Tibial artery (tissue), 4 donors: ENCODE results near the gene CDCP2.
A peak's percentile ranks its signal among the peaks of the same experiment; 100 is the strongest.

Source experiments
- DNase-seq, 2 donors: peaks; one replicate each; pipeline ENCODE4 v3.0.0-alpha.2; 2019
- H3K27ac ChIP-seq, 2 donors: fragments of 200-600 bp; sonication (generic) in 1 of 2; 1 replicate in 1 of 2; 2 replicates in 1 of 2; pipeline ENCODE4 v1.5.1; 2018 to 2019; ENCODE audit warnings: mild to moderate bottlenecking in 1 of 2
- H3K27me3 ChIP-seq, 2 donors: fragments of 200-600 bp; sonication (generic) in 1 of 2; one replicate each; pipeline versions ENCODE4 v1.5.1 to v1.6.0; 2016 to 2019
- H3K36me3 ChIP-seq, 3 donors: fragments of 200-600 bp; sonication (generic) in 2 of 3; one replicate each; pipeline ENCODE4 v1.5.1; 2016 to 2019; ENCODE audit warnings: mild to moderate bottlenecking in 2 of 3
- H3K4me1 ChIP-seq, 4 donors: fragments of 200-600 bp; sonication (generic) in 2 of 4; 1 replicate in 3 of 4; 2 replicates in 1 of 4; pipeline ENCODE4 v1.5.1; 2016 to 2019
- H3K4me3 ChIP-seq, 2 donors: fragments of 200-600 bp; sonication (generic) in 1 of 2; 1 replicate in 1 of 2; 2 replicates in 1 of 2; pipeline ENCODE4 v1.5.1; 2018 to 2019; ENCODE audit warnings: mild to moderate bottlenecking in 2 of 2
- H3K9me3 ChIP-seq, 3 donors: fragments of 200-600 bp; sonication (generic) in 1 of 3; one replicate each; pipeline ENCODE4 v1.5.1; 2016 to 2019
- intact Hi-C: fragments of 100-400 bp; cut with DNase I; formaldehyde crosslinking; loops from one replicate; pipeline ENCODE4 v1.15.0; 2023; ENCODE audit warnings: low total_unique reads
- TF ChIP-seq, protein P1 (sequence below), 2 experiments: fragments of 200-600 bp in 1 of 2; fragments of 450-650 bp in 1 of 2; IDR thresholded peaks; one replicate each; pipeline ENCODE4 v1.5.1; 2017 to 2019; ENCODE audit warnings: antibody characterized with exemption in 2 of 2, mild to moderate bottlenecking in 1 of 2, moderate library complexity in 1 of 2

Gene CDCP2

GRCh38 chr1:54122992-54123391 is 29.8 kb downstream of the CDCP2 start:
- peaks cover 0 to 13% (median 6%) of the 10 kb centered on the region in 4 donors for H3K4me1 ChIP-seq
- peaks cover 0 to 2% of the 10 kb centered on the region in 2 donors for H3K27me3 ChIP-seq
- no peak overlapping the region for H3K4me3 ChIP-seq
- no peaks in the 10 kb centered on the region for H3K9me3 ChIP-seq
- H3K27ac ChIP-seq, result no peak overlapping the region
- intact Hi-C loops, result loop anchor here (5.0 to 10.0 kb wide), 2 partner anchors 112 to 284 kb away; partner anchors contain the start of gene SSBP3
- TF ChIP-seq, protein P1, sequence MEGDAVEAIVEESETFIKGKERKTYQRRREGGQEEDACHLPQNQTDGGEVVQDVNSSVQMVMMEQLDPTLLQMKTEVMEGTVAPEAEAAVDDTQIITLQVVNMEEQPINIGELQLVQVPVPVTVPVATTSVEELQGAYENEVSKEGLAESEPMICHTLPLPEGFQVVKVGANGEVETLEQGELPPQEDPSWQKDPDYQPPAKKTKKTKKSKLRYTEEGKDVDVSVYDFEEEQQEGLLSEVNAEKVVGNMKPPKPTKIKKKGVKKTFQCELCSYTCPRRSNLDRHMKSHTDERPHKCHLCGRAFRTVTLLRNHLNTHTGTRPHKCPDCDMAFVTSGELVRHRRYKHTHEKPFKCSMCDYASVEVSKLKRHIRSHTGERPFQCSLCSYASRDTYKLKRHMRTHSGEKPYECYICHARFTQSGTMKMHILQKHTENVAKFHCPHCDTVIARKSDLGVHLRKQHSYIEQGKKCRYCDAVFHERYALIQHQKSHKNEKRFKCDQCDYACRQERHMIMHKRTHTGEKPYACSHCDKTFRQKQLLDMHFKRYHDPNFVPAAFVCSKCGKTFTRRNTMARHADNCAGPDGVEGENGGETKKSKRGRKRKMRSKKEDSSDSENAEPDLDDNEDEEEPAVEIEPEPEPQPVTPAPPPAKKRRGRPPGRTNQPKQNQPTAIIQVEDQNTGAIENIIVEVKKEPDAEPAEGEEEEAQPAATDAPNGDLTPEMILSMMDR (IDR thresholded peaks at IDR 0.05), result no peak
- no peaks in the 10 kb centered on the region for H3K36me3 ChIP-seq
- DNase-seq, result no peak

DNA sequence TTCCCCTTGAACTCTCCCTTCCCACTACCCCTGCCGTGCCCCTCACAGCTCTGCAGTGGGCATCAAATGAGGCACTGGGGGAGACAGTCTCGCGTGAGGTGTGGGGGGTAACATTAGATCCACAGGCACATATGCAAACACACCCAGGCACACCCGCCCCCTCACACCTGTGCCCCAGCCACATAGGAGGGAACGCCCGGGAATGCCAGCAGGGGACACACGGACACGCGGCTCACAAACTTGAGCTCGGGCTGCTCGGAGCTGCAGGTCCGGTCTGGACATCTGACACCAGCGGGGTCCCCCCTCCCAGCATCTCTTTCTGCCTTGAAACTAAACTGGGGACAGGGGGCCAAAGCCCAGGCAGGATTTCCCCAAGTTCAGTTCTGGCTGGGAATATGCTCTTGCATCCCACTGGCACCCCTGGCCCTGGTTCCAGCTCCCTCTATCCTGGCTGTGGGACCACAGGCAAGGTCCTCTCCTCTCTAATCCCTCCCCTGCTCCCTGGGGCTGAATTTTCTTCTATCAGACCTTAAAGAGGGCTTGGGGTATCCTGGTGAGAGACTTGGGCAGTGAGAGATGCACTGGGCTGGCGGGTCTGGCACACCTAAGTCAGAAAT is 30.6 kb downstream of the CDCP2 start:
- no peaks in the 10 kb centered on the region for H3K9me3 ChIP-seq
- DNase-seq, result no peak
- peaks cover 0 to 6% of the 10 kb centered on the region in 2 donors for H3K27me3 ChIP-seq
- H3K4me3 ChIP-seq, result peak overlapping the region in 1 of 2 donors; percentile 38
- intact Hi-C loops, result loop anchor here (5.0 to 10.0 kb wide), 2 partner anchors 113 to 285 kb away; partner anchors contain the start of gene SSBP3
- H3K27ac ChIP-seq, result peak overlapping the region in 1 of 2 donors; percentile 5
- peaks cover 0 to 13% (median 6%) of the 10 kb centered on the region in 4 donors for H3K4me1 ChIP-seq
- TF ChIP-seq, protein P1 (IDR thresholded peaks at IDR 0.05), result no peak
- no peaks in the 10 kb centered on the region for H3K36me3 ChIP-seq

GRCh38 chr1:54121482-54122134 is 31.2 kb downstream of the CDCP2 start:
- no peaks in the 10 kb centered on the region for H3K9me3 ChIP-seq
- peaks cover 0 to 6% of the 10 kb centered on the region in 2 donors for H3K27me3 ChIP-seq
- DNase-seq, result peak; percentile 66 to 85
- TF ChIP-seq, protein P1 (IDR thresholded peaks at IDR 0.05), result peak; percentile 76 to 79
- peak overlapping the region in 1 of 2 donors; percentile 5 for H3K27ac ChIP-seq
- no peaks in the 10 kb centered on the region for H3K36me3 ChIP-seq
- intact Hi-C loops, result loop anchor here (2.0 to 10.0 kb wide), 3 partner anchors 113 to 367 kb away; partner anchors contain the start of gene SSBP3
- peak overlapping the region; percentile 10 to 38 for H3K4me3 ChIP-seq
- H3K4me1 ChIP-seq, result peaks cover 0 to 13% (median 6%) of the 10 kb centered on the region in 4 donors

DNA sequence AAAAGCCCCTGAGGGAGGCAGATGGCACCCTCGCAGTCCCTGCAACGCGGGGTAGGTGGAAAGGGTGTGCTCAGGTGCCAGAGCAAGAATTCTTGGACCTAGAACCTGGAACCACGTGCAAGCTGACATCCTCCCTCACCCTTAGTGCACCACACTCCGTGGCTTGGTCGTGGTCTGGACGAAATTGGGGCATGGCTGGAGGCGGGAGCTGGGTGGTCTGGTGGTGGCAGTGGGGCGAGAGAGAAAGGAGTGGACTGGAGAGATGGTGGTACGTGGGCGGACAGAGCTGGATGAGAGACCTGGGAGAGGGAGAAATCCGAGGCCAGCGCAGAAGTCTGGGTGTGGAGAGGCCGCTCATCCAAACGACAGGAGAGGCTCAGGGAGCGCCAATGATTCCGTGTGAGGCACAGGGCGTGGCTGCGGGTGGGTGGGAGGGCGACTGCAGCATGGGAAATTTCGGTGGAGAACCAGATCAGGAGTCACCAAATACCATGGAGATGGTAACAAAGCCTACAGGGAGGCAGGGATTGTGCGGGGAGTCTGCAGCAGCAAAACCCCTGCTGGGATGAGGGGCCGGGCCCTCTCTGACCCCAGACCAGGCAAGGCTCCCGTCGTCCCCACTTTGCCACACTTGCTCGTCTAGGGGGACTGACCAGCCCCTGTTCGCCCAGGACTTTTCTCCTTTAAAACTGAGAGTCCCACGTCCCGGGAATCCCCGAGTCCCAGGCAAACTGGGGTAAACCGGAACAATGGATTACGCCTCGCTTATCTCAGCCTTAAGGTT is 31.9 kb downstream of the CDCP2 start:
- DNase-seq, result no peak
- Histone ChIP-seq H3K4me3 (peak overlapping the region; percentile 10 to 38), H3K36me3 (no peaks in the 10 kb centered on the region), H3K9me3 (no peaks in the 10 kb centered on the region), H3K4me1 (peaks cover 0 to 13% (median 6%) of the 10 kb centered on the region in 4 donors), H3K27ac (no peak overlapping the region), H3K27me3 (peaks cover 0 to 6% of the 10 kb centered on the region in 2 donors)
- TF ChIP-seq, protein P1 (IDR thresholded peaks at IDR 0.05), result no peak
- intact Hi-C loops, result loop anchor here (2.0 to 10.0 kb wide), 3 partner anchors 114 to 368 kb away; partner anchors contain the start of gene SSBP3

DNA sequence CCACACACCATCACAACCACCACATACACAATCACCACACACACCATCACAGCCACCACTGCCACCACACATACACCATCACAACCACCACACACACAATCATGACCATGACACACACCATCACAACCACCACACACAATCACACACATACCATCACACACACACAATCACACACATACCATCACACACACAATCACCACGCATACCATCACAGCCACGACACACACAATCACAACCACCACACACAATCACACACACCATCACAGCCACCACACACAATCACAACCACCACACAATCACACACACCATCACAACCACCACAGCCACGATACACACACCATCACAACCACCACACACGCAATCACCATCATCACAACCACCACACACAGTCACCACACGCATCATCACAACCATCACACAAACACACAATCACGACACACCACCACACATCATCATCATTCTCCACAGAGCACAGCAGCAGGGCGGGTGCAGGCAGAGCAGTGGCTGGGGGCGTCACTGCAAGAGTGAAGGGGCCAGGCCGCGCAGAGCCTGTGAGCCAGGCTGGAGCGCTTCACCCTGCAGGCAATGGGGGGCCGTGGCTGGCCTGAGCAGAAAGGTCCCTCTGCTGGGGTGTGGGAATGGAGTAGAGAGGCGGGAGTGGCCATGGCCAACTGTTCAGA is 32.6 kb downstream of the CDCP2 start:
- intact Hi-C loops, result loop anchor here (2.0 to 10.0 kb wide), 3 partner anchors 115 to 369 kb away; partner anchors contain the start of gene SSBP3

More for the DNA sequence above, 32.6 kb downstream of the CDCP2 start:
- TF ChIP-seq, protein P1 (IDR thresholded peaks at IDR 0.05), result no peak
- no peak for DNase-seq
- H3K4me1 ChIP-seq, result peaks cover 0 to 13% (median 6%) of the 10 kb centered on the region in 4 donors
- H3K9me3 ChIP-seq, result no peaks in the 10 kb centered on the region
- H3K27me3 ChIP-seq, result peaks cover 0 to 6% of the 10 kb centered on the region in 2 donors
- H3K4me3 ChIP-seq, result no peak overlapping the region
- no peak overlapping the region for H3K27ac ChIP-seq
- H3K36me3 ChIP-seq, result no peaks in the 10 kb centered on the region
